Activated CD8-positive, alpha-beta memory T cell treated with anti-CD3 and anti-CD28 coated beads for 36 hours (primary cell): ENCODE results near the gene KCNMA1. TPM values are rescaled to one million over a fixed set of nuclear protein-coding genes. Genes with fewer than 3 reads are reported as not detected.

Experiments
- CTCF ChIA-PET: fragments of 350-600 bp; sonication (Branson Sonifier 250); formaldehyde crosslinking; loops from one replicate; lab custom pipeline; 2021; ENCODE audit warnings: antibody characterized with exemption; lab: Charles Lee
- POLR2A ChIA-PET: fragments of 350-600 bp; sonication (Branson Sonifier 250); formaldehyde crosslinking; loops from one replicate; lab custom pipeline; 2021; ENCODE audit warnings: antibody characterized with exemption; lab: Charles Lee
- total RNA-seq, 2 experiments: library from RNA; stranded (reverse); gene quantifications; one replicate each; pipeline ENCODE4 v1.2.3, GENCODE V29; 2021

Gene KCNMA1
- total RNA-seq, 2 experiments from 2014 or later: not detected

- POLR2A ChIA-PET: no interaction called here
- CTCF ChIA-PET: no interaction called here
These were observed 381.3 kb downstream of the KCNMA1 start for GRCh38 chr10:77256346-77256745.

- ChIA-PET POLR2A (no interaction called here), CTCF (no interaction called here)
These were observed 384.0 kb downstream of the KCNMA1 start for GRCh38 chr10:77253556-77254064.

- ChIA-PET POLR2A (no interaction called here), CTCF (no interaction called here)
These were observed 384.5 kb downstream of the KCNMA1 start for GRCh38 chr10:77253147-77253545.

GRCh38 chr10:77252380-77253146, 385.0 kb downstream of the KCNMA1 start:
- CTCF ChIA-PET: interaction anchor here (0.6 kb wide), 1 partner anchor 43 kb away, joined by 3 read pairs; no protein-coding TSS in a partner anchor

GRCh38 chr10:77251297-77252013, 386.2 kb downstream of the KCNMA1 start:
- CTCF ChIA-PET: no interaction called here
- POLR2A ChIA-PET: no interaction called here

More at GRCh38 chr10:77252380-77253146, 385.0 kb downstream of the KCNMA1 start:
- POLR2A ChIA-PET: no interaction called here

- CTCF ChIA-PET: no interaction called here
- POLR2A ChIA-PET: no interaction called here
These were observed 387.6 kb downstream of the KCNMA1 start for GRCh38 chr10:77249901-77250459.

GRCh38 chr10:77248104-77248790, 389.4 kb downstream of the KCNMA1 start:
- POLR2A ChIA-PET: no interaction called here

GRCh38 chr10:77247031-77247990, 390.3 kb downstream of the KCNMA1 start:
- ChIA-PET POLR2A (no interaction called here), CTCF (no interaction called here)

More at GRCh38 chr10:77248104-77248790, 389.4 kb downstream of the KCNMA1 start:
- CTCF ChIA-PET: no interaction called here

- POLR2A ChIA-PET: no interaction called here
- CTCF ChIA-PET: no interaction called here
These were observed 391.7 kb downstream of the KCNMA1 start for GRCh38 chr10:77245953-77246352.

- ChIA-PET POLR2A (no interaction called here), CTCF (no interaction called here)
These were observed 392.9 kb downstream of the KCNMA1 start for GRCh38 chr10:77244746-77245145.

GRCh38 chr10:77244286-77244685, 393.3 kb downstream of the KCNMA1 start:
- ChIA-PET CTCF (no interaction called here), POLR2A (no interaction called here)

GRCh38 chr10:77241350-77241725, 396.3 kb downstream of the KCNMA1 start:
- POLR2A ChIA-PET: no interaction called here
- CTCF ChIA-PET: no interaction called here

GRCh38 chr10:77240706-77241349, 396.8 kb downstream of the KCNMA1 start:
- CTCF ChIA-PET: no interaction called here
- POLR2A ChIA-PET: no interaction called here

- CTCF ChIA-PET: no interaction called here
- POLR2A ChIA-PET: no interaction called here
These were observed 397.5 kb downstream of the KCNMA1 start for GRCh38 chr10:77240041-77240652.

- ChIA-PET POLR2A (no interaction called here), CTCF (no interaction called here)
These were observed 400.5 kb downstream of the KCNMA1 start for GRCh38 chr10:77237120-77237519.

- POLR2A ChIA-PET: no interaction called here
- CTCF ChIA-PET: no interaction called here
These were observed 400.9 kb downstream of the KCNMA1 start for GRCh38 chr10:77236700-77237099.

GRCh38 chr10:77236029-77236428, 401.6 kb downstream of the KCNMA1 start:
- ChIA-PET POLR2A (no interaction called here), CTCF (no interaction called here)

GRCh38 chr10:77234599-77234998, 403.0 kb downstream of the KCNMA1 start:
- ChIA-PET CTCF (no interaction called here), POLR2A (no interaction called here)
